Measurements from ENCODE around the gene STAT6.

Gene STAT6

GRCh38 chr12:57151741-57152630 is 40.8 kb upstream of the STAT6 start:
- Histone ChIP-seq H3K27me3 (ENCODE audit: insufficient read depth, low read length) (0 out of 2 replicates have a peak, but pooled peaks cover 5% of the 10 kb centered on the region), H3K79me2 (ENCODE audit: insufficient read depth, low read length) (no peaks in the 10 kb centered on the region), H3K9me3 (ENCODE audit: low read length) (no peaks in the 10 kb centered on the region), H3K4me2 (ENCODE audit: low read length) (no peak overlapping the region), H3K4me3 (ENCODE audit: low read depth, low read length, poor library complexity, severe bottlenecking) (no peak overlapping the region), H3K4me1 (ENCODE audit: insufficient read depth, low read length, severe bottlenecking) (no peaks in the 10 kb centered on the region), H3F3A (ENCODE audit: insufficient read depth, low read length) (no peaks in the 10 kb centered on the region), H3K27ac (ENCODE audit: low read depth, low read length, poor library complexity, severe bottlenecking) (no peak overlapping the region), H3K9me2 (ENCODE audit: low read depth, low read length) (no peaks in the 10 kb centered on the region), H3K36me3 (ENCODE audit: insufficient read depth, low read length) (no peaks in the 10 kb centered on the region), H3K9ac (ENCODE audit: low read length) (no peak overlapping the region), H2AFZ (ENCODE audit: low read length) (no peak overlapping the region), H4K20me1 (ENCODE audit: insufficient read depth, low read length) (no peaks in the 10 kb centered on the region)
- TF ChIP-seq EZH2 (IDR thresholded peaks at IDR 0.05; ENCODE audit: borderline replicate concordance, low read length) (no peak), CTCF (IDR thresholded peaks at IDR 0.05; ENCODE audit: low read length) (no peak)

GRCh38 chr12:57150400-57151000 is 39.3 kb upstream of the STAT6 start:
- TF ChIP-seq CTCF (IDR thresholded peaks at IDR 0.05; ENCODE audit: low read length) (no peak), EZH2 (IDR thresholded peaks at IDR 0.05; ENCODE audit: borderline replicate concordance, low read length) (no peak)
- Histone ChIP-seq H2AFZ (ENCODE audit: low read length) (no peak overlapping the region), H3K79me2 (ENCODE audit: insufficient read depth, low read length) (no peaks in the 10 kb centered on the region), H3K4me2 (ENCODE audit: low read length) (no peak overlapping the region), H3F3A (ENCODE audit: insufficient read depth, low read length) (no peaks in the 10 kb centered on the region), H3K36me3 (ENCODE audit: insufficient read depth, low read length) (no peaks in the 10 kb centered on the region), H3K4me1 (ENCODE audit: insufficient read depth, low read length, severe bottlenecking) (no peaks in the 10 kb centered on the region), H3K9me2 (ENCODE audit: low read depth, low read length) (no peaks in the 10 kb centered on the region), H3K9me3 (ENCODE audit: low read length) (no peaks in the 10 kb centered on the region), H4K20me1 (ENCODE audit: insufficient read depth, low read length) (no peaks in the 10 kb centered on the region), H3K27ac (ENCODE audit: low read depth, low read length, poor library complexity, severe bottlenecking) (no peak overlapping the region), H3K9ac (ENCODE audit: low read length) (no peak overlapping the region), H3K4me3 (ENCODE audit: low read depth, low read length, poor library complexity, severe bottlenecking) (no peak overlapping the region), H3K27me3 (ENCODE audit: insufficient read depth, low read length) (0 out of 2 replicates have a peak, but pooled peaks cover 5% of the 10 kb centered on the region)

GRCh38 chr12:57149245-57149900 is 38.2 kb upstream of the STAT6 start:
- no peaks in the 10 kb centered on the region for H3F3A ChIP-seq (ENCODE audit: insufficient read depth, low read length)
- H4K20me1 ChIP-seq (ENCODE audit: insufficient read depth, low read length): no peaks in the 10 kb centered on the region
- no peak overlapping the region for H2AFZ ChIP-seq (ENCODE audit: low read length)
- no peaks in the 10 kb centered on the region for H3K79me2 ChIP-seq (ENCODE audit: insufficient read depth, low read length)
- no peak overlapping the region for H3K9ac ChIP-seq (ENCODE audit: low read length)
- H3K9me3 ChIP-seq (ENCODE audit: low read length): no peaks in the 10 kb centered on the region
- no peak for TF ChIP-seq EZH2 (IDR thresholded peaks at IDR 0.05; ENCODE audit: borderline replicate concordance, low read length)
- no peak for TF ChIP-seq CTCF (IDR thresholded peaks at IDR 0.05; ENCODE audit: low read length)
- no peak overlapping the region for H3K4me2 ChIP-seq (ENCODE audit: low read length)
- H3K4me1 ChIP-seq (ENCODE audit: insufficient read depth, low read length, severe bottlenecking): no peaks in the 10 kb centered on the region
- H3K36me3 ChIP-seq (ENCODE audit: insufficient read depth, low read length): no peaks in the 10 kb centered on the region
- no peaks in the 10 kb centered on the region for H3K9me2 ChIP-seq (ENCODE audit: low read depth, low read length)
- H3K27me3 ChIP-seq (ENCODE audit: insufficient read depth, low read length): no peaks in the 10 kb centered on the region
- no peak overlapping the region for H3K27ac ChIP-seq (ENCODE audit: low read depth, low read length, poor library complexity, severe bottlenecking)
- no peak overlapping the region for H3K4me3 ChIP-seq (ENCODE audit: low read depth, low read length, poor library complexity, severe bottlenecking)
